ENCODE data around the gene PSMC4. TPM values are rescaled to one million over a fixed set of nuclear protein-coding genes. Genes with fewer than 3 reads are reported as not detected.

Gene PSMC4
- total RNA-seq, 4 donors from 2014 or later: 46.4 to 83.4 (median 77.5) TPM

GRCh38 chr19:39926170-39926760, 44.7 kb upstream of the PSMC4 start:
- TF ChIP-seq CTCF (IDR thresholded peaks at IDR 0.05) (no peak), EP300 (IDR thresholded peaks at IDR 0.05; ENCODE audit: low read depth) (no peak), POLR2AphosphoS5 (IDR thresholded peaks at IDR 0.05) (no peak), POLR2A (IDR thresholded peaks at IDR 0.05) (no peak)
- H3K36me3 ChIP-seq: no peaks in the 10 kb centered on the region
- H3K27ac ChIP-seq: no peak overlapping the region
- no peaks in the 10 kb centered on the region for H3K4me1 ChIP-seq
- 85% methylated on average over 8 of the region's 8 CpGs; no CpG with 5 or more reads in 1 of the 2 donors for WGBS, 2 donors (ENCODE audit: low coverage in 1 of 2)
- H3K9me3 ChIP-seq: no peaks in the 10 kb centered on the region
- no peaks in the 10 kb centered on the region for H3K27me3 ChIP-seq
- in situ Hi-C loops (cut with MboI; ENCODE audit: low pct_ligation_motif_present in 1 of 4, low pct_unique_long_range_greater_than_20kb in 1 of 4, low sequenced_read_pairs in 3 of 4): no loop called here
- intact Hi-C loops (cut with DNase I; ENCODE audit: low total_unique reads): no loop called here
- DNase-seq: no peak
- no peak overlapping the region for H3K4me3 ChIP-seq

GRCh38 chr19:39927076-39927475, 43.9 kb upstream of the PSMC4 start:
- 93% methylated on average over 10 of the region's 11 CpGs; no CpG with 5 or more reads in 1 of the 2 donors for WGBS, 2 donors (ENCODE audit: low coverage in 1 of 2)
- no peak for TF ChIP-seq EP300 (IDR thresholded peaks at IDR 0.05; ENCODE audit: low read depth)
- no peak for TF ChIP-seq CTCF (IDR thresholded peaks at IDR 0.05)
- TF ChIP-seq POLR2A (IDR thresholded peaks at IDR 0.05): no peak
- no peak for TF ChIP-seq POLR2AphosphoS5 (IDR thresholded peaks at IDR 0.05)
- Histone ChIP-seq H3K9me3 (no peaks in the 10 kb centered on the region), H3K27ac (no peak overlapping the region), H3K4me3 (no peak overlapping the region), H3K27me3 (no peaks in the 10 kb centered on the region), H3K4me1 (no peaks in the 10 kb centered on the region), H3K36me3 (no peaks in the 10 kb centered on the region)
- DNase-seq: no peak
- in situ Hi-C loops (cut with MboI; ENCODE audit: low pct_ligation_motif_present in 1 of 4, low pct_unique_long_range_greater_than_20kb in 1 of 4, low sequenced_read_pairs in 3 of 4): no loop called here
- intact Hi-C loops (cut with DNase I; ENCODE audit: low total_unique reads): no loop called here

- H3K4me1 ChIP-seq: no peaks in the 10 kb centered on the region
- no peaks in the 10 kb centered on the region for H3K27me3 ChIP-seq
- 86 to 100% methylated on average over 1 to 15 of the region's 23 CpGs for WGBS, 2 donors (ENCODE audit: low coverage in 1 of 2)
- no peaks in the 10 kb centered on the region for H3K9me3 ChIP-seq
- intact Hi-C loops (cut with DNase I; ENCODE audit: low total_unique reads): no loop called here
- no peak overlapping the region for H3K27ac ChIP-seq
- no peaks in the 10 kb centered on the region for H3K36me3 ChIP-seq
- H3K4me3 ChIP-seq: no peak overlapping the region
- in situ Hi-C loops (cut with MboI; ENCODE audit: low pct_ligation_motif_present in 1 of 4, low pct_unique_long_range_greater_than_20kb in 1 of 4, low sequenced_read_pairs in 3 of 4): no loop called here
- TF ChIP-seq POLR2A (IDR thresholded peaks at IDR 0.05) (no peak), CTCF (IDR thresholded peaks at IDR 0.05) (no peak), EP300 (IDR thresholded peaks at IDR 0.05; ENCODE audit: low read depth) (no peak), POLR2AphosphoS5 (IDR thresholded peaks at IDR 0.05) (no peak)
- DNase-seq: no peak
These were observed 43.2 kb upstream of the PSMC4 start for GRCh38 chr19:39927524-39928356.

GRCh38 chr19:39928357-39928725, 42.6 kb upstream of the PSMC4 start:
- TF ChIP-seq POLR2AphosphoS5 (IDR thresholded peaks at IDR 0.05) (no peak), CTCF (IDR thresholded peaks at IDR 0.05) (no peak), EP300 (IDR thresholded peaks at IDR 0.05; ENCODE audit: low read depth) (no peak), POLR2A (IDR thresholded peaks at IDR 0.05) (no peak)
- Histone ChIP-seq H3K4me3 (no peak overlapping the region), H3K9me3 (no peaks in the 10 kb centered on the region), H3K27me3 (no peaks in the 10 kb centered on the region), H3K27ac (no peak overlapping the region), H3K36me3 (no peaks in the 10 kb centered on the region), H3K4me1 (no peaks in the 10 kb centered on the region)
- no peak for DNase-seq
- intact Hi-C loops (cut with DNase I; ENCODE audit: low total_unique reads): no loop called here
- WGBS, 2 donors (ENCODE audit: low coverage in 1 of 2): 87 to 88% methylated on average over 3 of the region's 3 CpGs
- in situ Hi-C loops (cut with MboI; ENCODE audit: low pct_ligation_motif_present in 1 of 4, low pct_unique_long_range_greater_than_20kb in 1 of 4, low sequenced_read_pairs in 3 of 4): no loop called here
